Hematopoietic multipotent progenitor cell treated with erythropoietin and hydrocortisone succinate and interleukin-3 and kit ligand, for 17 days (in vitro differentiated cells): ENCODE results near the gene S100A7A.

ENCODE experiments used
- DNase-seq: peaks from one replicate; pipeline ENCODE4 v3.0.0-alpha.2; 2015; ENCODE audit warnings: low spot score

S100A7A gene

DNA sequence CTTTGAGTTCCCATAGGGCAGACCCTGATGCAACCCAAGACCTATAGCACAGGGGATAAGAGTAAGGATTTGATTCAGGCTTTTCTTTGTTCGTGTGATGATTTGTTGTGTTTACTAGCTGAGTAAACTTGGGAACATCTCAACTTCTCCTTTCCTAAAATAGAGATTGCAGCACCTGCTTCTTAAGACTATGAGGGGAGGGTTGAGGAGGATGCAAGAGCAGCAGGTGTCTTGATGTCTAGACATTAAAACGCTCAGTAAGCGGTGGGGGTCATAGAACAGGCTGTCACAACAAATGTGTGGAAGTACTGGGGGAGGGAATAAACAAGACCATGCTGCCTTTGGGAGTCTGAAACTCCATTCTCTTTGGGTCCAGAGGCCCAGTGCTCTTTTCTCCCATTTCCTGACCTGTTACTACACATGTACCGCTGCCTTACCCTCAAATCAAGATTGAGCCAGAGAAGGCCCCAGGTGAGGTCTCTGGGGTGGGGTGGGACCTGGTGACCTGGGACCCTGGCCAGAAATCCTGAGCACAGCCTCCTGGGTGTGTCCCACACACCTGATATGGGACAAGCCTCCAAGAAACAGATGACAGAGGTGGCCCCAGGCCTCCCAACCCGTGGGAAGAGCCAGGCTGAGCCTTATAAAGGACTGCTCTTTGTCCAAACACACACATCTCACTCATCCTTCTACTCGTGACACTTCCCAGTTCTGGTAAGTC lies at the start of gene S100A7A:
TSS of gene S100A7A (plus strand) at position 671 of the 721 bp plus-strand sequence. CDS start 1,563 bp downstream, outside the sequence.
- DNase-seq, result no peak

DNA sequence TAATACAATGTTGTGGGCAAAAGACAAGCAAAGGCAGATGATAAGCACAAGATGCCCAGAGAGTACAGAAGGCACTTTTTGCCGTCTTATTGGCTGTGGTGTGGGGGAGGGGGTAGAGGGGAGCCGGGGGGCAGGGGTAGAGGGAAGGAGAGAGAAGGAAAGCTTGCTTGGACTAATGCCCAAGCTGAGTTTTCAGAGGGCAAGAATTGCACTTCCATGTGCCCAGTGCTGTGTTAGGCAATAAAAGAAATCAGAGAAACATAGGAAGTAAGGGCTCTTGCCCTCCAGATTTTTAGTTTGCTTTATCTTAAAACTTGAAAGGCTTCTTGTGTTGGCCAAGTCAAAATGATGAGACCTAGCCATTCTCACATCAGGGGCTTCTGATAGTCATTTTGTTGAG lies 49.2 kb upstream of the S100A7A start:
- DNase-seq, result no peak

DNA sequence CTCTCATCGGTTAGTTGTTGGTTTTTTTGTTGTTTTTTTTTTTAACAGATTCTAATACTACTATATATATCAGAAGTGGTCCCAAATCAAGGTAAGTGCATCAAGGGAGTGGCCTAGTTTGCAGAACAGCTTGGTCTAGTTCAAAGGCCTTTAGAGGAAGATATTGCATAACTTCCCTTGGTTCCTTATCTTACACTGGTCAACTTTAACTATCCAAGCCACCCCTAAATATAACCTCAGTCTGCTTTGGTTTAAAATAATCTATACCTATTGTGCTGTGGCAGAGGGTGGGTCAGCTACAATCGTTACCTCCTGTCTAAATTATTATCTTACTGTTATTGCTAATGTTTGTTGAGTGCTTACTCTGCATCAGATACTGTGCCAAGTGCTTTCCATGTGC lies 47.8 kb upstream of the S100A7A start:
- no peak for DNase-seq

DNA sequence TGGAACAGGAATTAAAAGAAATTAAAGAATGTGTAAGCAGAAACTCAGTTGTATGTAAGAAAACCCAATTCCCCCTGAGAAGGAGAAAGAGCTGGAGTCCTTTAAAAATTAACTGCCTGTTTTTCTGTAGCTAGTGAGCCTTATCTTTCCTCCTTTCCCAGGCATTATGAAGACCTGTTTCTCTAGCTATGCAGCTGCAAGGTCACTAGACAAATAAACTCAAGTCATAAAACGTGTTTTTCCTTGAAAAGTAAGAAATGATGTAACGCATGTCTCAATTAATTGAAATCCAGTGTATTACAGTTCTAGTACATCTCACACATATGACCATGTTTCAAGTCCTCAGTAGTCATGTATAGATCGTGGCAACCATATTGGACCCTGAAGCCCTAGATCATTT lies 46.2 kb upstream of the S100A7A start:
- no peak for DNase-seq

DNA sequence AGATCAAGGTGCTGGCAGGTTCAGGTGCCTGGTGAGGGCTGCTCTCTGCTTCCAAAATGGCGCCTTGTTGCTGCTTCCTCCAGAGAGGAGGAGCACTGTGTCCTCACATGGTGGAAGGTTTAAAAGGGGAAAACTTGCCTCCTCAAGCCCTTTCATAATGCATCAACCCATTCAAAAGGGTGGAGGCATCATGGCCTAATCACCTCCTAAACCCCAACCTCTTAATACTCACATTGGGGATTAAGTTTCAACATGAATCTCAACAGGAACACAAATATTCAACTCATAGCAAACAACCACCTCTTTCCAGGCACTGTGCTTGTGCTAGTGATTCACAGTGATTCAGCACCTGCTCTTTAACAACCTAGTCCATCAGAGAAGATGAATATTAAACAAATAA lies 45.1 kb upstream of the S100A7A start:
- no peak for DNase-seq

DNA sequence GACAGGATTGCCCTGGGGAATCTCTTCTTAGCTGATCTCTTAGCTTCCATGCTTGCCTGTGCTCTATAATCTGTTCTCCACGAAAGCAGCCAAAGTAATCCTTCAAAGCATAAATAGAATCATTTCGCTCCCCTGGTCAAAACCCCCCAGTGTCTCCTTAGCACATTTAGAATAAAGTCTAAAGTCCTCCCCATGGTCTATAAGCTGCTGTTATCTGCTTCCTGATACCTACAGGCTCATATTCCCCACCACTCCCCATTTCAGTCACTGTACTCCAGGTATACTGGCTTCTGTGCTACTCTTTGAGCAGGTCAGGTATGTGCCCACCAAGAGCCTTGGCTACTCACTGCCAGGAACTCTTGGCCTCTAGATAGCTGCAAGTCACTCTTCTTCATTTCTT lies 43.7 kb upstream of the S100A7A start:
- no peak for DNase-seq

DNA sequence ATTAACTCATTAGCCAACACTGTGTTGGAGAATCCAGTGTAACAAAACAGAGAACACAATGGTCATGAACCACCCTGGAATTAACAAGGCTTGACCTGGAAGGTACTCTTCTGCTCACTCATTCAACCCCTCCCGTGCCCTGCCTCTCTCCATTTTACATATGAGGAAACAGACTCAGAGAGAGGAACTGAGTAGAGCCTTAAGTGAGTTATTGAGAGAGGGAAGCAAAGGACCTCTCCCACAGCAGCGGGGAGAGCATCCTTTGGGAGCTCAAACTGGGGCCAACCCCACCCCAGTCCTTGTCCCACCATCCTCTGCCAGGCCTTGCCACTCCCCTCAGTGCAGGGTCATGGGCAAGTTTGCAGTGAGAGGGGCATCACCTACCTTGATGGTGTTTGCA lies 42.2 kb upstream of the S100A7A start:
- DNase-seq, result no peak

DNA sequence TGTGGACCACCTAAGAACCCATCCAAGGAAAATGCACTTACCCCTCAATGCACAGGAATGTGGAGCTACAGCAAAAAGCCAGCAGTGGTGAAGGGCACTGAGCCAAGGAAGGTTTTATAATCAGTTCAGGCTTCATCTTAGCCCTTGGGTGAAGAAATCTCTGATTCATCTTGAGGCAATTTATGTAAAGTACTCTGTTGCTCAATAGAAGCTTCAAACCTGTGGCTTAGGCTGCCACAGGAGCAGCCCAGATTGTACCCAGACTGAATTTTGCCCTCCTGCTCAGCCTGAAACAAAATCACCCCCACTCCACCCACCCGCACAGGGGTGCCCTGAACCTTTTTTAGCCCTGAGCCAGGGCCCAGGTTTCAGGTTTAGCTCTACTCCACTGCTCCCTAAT lies 40.8 kb upstream of the S100A7A start, which contains the start of gene S100A12:
TSS of gene S100A12 (minus strand) at position 111 of the 400 bp plus-strand sequence. CDS start 1,029 bp downstream, outside the sequence.
- DNase-seq, result no peak

DNA sequence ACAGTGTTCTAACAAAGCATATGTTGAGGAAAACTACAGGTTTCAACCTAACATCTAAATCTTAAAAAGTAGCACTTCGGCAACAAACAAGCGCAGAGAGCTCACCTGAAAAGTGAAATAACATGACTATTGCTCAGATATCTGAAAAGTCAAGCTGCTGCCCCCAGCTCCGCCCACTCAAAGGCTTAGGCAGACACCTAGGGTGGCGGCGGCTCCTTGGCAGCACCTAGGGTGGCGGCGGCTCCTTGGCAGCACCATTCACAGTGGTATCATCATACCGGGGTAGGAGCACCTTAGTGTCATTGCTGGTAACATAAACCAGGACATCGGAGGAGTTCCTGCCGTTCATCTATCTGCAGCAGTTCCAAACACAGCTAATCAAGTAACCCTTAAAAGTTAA lies 36.7 kb upstream of the S100A7A start:
- no peak for DNase-seq

DNA sequence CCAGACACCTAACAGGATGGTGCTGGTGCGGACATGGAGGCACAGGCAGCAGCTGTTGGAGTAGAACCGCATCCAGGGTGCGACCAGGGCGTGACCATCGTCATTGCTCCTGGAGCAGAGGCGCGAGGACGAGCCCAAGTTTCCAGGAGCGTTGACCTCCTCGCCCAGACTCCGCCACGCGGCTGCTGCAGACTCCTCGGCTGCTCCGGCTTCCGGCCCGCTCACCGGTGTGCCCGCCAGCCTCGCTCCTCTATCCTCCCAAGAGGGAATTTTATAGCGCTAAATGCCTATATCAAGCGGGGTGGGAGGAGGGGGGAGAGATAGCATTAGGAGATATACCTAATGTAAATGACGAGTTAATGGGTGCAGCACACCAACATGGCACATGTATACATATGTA lies 35.6 kb upstream of the S100A7A start:
- no peak for DNase-seq

DNA sequence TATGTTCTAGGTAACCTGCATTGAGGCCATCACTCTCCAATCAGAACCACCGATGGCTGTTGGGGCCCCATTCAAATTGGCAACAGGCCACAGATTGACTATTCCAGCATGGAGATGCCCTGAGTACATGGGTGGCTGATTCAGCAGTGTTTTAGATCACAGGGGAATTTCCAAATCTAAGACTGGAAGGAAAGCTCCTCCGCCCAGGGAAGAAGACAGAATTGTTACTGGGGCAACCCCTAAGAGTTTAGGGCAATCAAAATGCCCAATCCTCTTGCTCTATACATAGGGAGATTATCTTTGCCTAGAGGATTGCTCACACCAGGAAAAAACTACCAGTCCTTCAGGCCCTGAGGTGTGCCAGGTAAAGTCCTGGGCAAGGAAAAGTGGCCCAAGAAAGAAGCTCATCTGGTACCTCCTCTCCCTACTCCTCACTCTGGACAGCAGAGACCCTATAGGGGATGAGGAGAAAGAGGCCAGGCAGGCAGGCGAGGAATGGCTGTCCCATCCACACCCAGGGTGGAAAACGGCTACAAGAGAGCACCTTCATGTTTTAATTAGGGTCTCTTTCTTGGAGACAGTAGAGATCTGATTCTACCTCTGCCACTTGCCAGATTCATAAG lies 31.3 kb upstream of the S100A7A start:
- DNase-seq, result no peak

DNA sequence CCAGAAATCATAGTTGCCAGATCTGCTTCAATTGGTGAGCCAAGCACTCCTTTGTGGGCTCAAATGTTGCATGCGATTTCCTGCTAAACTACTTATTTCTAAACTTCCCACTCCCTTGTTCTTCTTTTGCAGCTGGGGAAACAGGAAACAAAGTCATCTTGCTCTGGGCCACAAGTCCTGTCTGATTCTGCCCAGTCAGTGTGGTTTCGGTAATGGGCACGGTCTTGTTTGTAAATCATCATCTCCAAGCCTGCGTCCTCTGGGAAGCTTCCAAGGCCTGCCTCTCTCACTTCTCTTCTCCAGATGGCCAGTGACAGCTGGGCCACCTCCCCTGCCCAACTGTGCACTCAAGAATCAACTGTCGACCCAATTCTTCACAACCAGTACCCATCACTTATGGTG lies 29.8 kb upstream of the S100A7A start:
- DNase-seq, result no peak

DNA sequence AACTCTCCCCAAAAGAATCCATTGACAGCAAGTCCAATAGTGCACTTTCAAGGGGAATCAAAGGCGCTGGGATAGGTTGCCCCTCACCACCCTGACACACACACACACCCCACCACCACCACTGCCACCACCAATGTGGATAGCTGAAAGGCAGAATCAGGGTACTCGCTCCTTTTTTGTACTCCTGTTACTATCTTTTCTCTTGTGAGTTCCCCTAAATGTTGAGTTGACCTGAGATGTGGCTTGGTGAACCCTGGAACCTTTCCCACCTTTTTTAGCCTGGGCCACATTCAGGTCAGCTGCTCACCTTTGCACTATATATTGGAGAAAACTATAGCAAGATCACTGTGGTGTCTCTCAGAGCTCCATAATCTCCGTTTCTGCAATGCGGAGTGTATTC lies 29.3 kb upstream of the S100A7A start:
- DNase-seq, result no peak

DNA sequence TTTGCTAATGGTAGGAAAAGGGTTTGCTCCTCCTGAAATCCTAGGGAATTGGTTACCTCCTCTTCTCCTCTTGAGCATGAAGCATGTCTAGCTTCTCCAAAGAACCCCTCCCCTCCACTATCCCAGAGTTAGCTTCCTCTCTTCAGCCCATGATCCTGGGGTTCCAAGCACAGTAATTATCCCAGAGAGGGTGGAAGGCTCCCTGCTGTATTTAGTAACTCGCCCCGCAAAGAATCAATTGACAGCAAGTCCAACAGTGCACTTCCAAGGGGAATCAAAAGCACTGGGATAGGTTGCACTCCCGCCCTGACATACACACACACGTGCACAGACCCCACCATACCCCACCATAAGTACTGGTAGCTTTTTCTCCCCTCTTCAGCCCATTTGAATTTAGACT lies 28.5 kb upstream of the S100A7A start:
- DNase-seq, result no peak

DNA sequence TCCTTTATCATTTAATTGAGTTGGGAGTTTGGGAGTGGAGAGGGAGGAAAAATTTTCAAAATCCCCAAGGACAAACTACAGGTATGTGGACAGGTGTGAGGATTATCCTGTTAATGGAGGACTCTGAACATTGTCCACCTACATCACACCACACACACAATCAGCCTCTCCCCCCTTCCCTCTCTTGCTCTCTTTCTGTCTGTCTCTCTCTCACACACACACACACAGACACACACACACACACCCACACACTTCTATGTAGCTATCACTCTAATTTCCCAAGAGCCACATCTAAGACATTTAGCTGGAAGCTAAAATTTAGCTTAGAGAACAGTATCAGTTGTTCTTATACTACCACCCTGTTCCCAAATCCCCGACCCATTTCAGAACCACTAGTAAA lies 26.9 kb upstream of the S100A7A start:
- no peak for DNase-seq

DNA sequence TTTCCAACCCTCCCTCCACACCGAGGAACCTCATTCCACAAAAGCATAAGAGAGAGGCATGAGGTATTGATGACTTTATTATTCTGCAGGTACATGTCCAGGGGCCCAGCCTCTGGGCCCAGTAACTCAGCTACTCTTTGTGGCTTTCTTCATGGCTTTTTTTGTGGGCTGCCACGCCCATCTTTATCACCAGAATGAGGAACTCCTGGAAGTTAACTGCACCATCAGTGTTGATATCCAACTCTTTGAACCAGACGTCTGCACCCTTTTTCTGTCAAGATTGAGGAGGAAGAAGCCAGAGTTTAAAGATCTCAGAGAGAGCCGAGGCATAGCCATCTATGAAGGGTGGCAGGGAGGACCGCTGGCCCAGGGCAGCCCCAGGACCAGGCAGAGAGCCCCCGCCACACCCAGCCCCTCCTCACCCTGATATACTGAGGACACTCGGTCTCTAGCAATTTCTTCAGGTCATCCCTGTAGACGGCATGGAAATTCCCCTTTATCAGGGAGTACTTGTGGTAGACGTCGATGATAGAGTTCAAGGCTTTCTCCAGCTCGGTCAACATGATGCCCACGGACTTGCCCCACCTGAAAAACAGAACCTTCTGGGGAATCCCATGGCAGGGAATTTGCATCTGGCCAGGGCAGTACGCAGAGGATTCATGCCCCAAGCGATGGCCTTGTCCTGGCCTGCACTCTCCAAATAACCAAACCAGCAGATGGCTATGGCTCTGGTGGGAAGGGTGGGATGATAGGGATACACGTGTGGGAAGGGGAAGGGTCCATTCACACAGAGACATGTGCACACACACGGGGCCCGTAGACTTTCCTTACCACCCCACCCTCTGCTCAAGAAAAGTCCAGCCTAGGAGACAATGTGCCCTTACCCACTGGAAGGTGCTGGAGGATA lies 26.1 kb upstream of the S100A7A start:
- no peak for DNase-seq

DNA sequence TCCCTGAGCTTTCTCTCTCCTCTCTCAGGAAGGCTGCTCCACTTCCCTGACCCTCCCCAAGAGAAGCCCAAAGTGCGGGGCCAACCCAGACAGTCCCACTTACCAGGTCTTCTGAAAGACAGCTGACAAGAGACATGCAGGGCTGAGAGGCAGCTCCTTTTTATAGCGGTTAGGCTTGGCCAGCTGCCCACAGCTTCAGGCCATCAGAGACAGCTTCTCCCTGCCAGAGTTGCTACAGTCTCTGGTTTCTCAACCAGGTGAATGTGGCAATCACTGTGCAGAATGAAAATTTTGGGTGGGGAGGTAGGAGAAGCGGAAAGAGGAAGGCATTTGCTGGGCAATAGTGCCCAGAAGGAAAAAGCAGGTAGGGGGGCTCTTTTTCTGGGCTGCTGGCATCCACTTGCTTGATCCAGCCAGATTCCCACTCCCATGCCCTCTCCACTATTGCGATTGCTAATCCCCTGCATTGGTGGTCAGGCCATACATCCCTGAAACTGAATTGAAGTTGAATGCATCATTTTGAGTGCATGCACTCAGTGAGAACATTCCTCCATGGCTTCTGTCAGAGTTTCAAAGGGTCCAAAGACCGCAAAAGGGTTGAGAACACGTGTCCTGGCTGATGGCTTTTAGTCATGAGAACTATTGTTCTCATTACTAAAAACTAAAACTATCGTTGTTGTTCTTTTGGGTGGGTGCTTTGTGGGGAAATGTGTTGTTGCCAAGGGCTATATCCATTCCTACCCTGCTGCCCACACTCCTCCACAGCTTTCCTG lies 25.2 kb upstream of the S100A7A start, which contains the start of gene S100A8:
TSS of gene S100A8 (minus strand) at position 136 of the 773 bp plus-strand sequence. CDS start 538 bp downstream, outside the sequence.
- no peak for DNase-seq

DNA sequence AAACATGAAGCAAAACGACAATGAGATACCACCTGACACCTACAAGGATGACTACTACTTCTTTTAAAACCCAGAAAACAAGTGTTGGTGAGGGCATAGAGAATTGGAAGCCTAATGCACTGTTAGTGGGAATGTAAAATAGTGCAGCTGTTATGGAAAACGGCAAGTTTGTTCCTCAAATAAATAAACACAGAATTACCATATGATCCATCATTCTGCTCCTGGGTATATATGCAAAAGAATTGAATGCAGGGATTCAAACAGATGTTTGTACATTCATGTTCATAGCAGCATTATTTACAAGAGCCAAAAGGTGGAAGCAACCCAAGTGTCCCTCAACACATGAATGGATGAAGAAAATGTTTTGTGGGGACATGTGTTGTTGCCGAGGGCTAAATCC lies 24.1 kb upstream of the S100A7A start:
- DNase-seq, result no peak

DNA sequence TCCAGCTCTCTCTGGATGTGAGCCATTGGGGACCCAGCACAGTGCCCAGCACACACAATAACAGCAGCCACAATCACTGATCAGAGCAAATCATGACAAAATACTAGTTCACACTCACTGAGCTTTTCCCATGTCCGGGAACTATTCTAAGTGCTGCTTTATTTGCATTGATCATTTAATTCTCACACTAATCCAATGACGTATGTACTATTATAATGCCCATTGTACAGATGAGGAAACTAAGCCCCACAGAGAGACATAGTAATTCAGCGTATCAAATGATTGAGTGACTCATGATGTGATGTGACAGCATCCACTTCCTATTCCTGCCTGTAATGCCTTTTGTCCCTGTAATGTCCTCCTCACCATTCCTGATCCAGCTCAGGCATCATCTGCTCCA lies 23.5 kb upstream of the S100A7A start:
- DNase-seq, result no peak

DNA sequence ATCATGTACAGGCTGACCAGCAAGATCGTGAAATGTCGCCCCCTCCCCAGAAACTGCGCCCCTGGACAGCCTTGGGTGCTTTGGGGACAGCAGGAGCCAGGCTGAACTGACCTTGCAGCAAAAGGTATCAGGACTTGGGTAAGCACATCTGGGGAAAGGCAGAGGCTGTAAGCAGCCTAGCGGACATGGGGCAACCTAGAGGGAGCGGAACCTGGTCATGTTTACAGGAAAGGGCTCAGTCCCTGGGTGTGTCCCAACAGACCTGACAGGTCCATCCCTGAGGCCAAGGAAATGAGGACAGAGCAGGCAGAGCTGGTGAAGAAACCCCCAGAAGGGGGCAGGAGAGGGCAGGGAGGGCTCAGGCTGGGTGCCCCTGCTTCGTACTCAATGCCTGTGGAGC lies 22.4 kb upstream of the S100A7A start:
- no peak for DNase-seq

DNA sequence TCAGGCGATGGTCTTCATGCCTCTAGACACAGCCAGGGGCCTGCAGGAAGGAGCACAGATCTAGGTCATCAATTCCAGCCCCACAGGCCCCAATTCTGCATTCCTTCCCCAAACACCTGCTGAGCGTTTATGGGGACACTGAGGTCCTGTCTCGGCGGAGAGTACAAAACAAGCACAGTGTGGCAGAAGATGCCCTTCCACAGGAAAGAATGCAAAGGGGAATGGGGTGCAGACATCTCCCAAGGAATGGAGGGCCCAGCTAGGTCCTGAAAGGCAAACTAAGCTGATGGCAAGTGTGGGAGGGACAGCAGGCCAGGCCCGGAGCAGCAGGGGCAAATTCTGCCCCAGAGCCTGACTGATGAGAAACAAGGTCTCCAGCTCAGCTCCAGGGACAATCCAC lies 21.9 kb upstream of the S100A7A start:
- no peak for DNase-seq

DNA sequence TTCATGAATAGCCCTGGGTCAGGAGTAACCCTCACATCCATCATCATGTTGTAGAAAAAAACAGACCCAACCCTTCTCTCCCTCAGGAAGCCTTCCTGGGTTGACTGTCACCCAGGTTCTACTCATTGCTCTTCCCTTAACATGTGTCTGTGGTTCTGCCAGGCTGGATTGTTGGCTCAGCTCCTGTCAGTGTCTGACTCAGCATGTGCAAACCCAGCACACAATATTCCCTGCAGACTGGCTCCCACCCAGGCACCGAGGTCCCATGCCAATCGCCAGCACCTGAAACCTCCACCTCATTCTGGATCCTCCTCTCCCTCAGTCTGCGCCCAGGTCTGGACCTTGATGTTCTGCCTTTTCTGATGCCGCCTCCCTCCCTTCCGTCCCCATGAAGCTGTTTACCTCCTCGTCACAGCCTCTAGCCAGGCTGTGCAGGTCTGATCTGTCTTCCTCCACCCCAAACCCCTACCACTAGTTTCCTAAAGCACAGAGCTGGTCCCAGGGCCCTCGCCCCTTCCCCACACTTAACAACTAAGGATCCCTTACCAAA lies 21.1 kb upstream of the S100A7A start:
- no peak for DNase-seq
